ENCODE measurements around the gene CDH4. TPM values are rescaled to one million over a fixed set of nuclear protein-coding genes. Genes with fewer than 3 reads are reported as not detected.

CDH4 gene
- total and polyA plus RNA-seq, 4 donors = 5.8 to 24.1 (median 17.1) TPM

DNA sequence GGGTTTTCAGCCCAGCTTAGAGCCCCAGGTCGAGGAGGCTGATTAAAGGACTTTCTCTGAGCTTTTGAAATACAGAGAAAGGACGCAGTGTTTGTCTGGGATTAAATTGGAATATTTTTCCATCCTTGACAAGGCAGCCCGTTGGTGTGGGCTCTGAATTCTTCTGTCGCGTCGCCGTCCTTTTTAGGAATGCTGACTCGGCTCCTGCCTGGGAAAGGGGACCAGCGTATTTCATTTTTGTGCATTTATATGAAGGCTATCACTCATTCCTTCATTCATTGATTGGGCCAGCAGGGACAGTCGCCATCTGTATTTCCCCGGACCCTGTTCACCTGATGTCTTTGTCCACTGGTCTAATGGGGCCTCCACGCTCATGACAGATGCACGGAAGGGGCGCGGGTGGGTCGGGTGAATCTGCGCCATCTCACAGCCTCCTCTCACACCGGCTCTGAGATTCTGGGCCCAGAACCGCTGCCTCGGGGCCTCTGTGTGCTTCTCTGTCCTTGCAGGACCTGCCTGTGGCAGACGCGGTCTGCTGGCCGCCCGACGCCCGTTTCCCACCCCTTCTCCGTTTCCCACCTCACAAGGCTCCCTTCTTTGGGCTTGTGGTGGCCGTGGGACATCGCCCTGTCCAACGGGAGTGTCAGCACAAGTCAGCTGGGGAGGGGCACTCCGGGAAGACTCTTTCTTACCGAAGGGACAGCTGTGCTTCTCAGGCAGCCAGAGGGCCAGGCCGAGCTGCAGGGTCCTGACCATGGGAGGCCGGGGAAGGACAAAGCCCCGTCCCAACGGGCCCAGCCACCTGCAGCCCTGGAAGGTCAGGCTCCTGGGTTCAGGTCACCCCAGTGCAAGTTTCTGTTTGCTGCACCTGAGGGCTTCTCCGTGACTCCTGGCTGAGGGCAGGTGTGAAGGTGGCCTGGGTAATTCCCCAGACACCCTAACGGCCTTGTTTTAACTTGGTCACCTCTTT, 656.3 kb downstream of the CDH4 start:
- WGBS (ENCODE audit: insufficient coverage) = 76% methylated on average over 31 of the region's 38 CpGs
- H3K4me1 ChIP-seq (ENCODE audit: control insufficient read depth, insufficient read depth, low read length) = no peaks in the 10 kb centered on the region

DNA sequence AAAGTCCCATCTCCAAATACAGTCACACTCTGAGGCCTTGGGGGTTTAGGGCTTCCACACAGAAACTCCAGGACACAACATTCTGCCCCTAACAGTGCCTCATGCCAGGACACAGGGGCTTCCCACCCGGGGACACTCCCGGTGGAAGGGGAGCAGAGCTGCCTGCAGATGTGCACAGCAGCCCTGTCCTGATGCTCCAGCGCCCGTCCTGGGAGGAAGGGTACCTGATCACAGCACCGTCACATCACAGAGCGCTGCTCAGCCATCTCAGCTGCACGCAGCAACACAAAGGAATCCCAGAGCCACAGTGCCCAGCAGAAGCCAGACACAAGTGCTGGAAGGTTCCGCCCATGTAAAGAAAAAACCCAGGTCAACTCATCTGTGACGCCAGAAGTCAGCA, 657.0 kb downstream of the CDH4 start:
- H3K36me3 ChIP-seq (ENCODE audit: control insufficient read depth, insufficient read depth, low read length) = peaks cover 20% of the 10 kb centered on the region
- H3K4me3 ChIP-seq (ENCODE audit: low read depth, low read length) = no peak overlapping the region
- H3K27ac ChIP-seq (ENCODE audit: low read depth, low read length) = no peak overlapping the region
- no peaks in the 10 kb centered on the region for H3K27me3 ChIP-seq (ENCODE audit: control insufficient read depth, insufficient read depth, low read length)
- H3K4me1 ChIP-seq (ENCODE audit: control insufficient read depth, insufficient read depth, low read length) = no peaks in the 10 kb centered on the region
- H3K9me3 ChIP-seq (ENCODE audit: control insufficient read depth, insufficient read depth, low read length) = peaks cover 1% of the 10 kb centered on the region
- WGBS (ENCODE audit: insufficient coverage) = 79% methylated on average over 9 of the region's 9 CpGs
- DNase-seq (ENCODE audit: low read depth in 4 of 6, low spot score in 6 of 6) = no peak

More for the DNA sequence above, 656.3 kb downstream of the CDH4 start:
- DNase-seq (ENCODE audit: low read depth in 4 of 6, low spot score in 6 of 6) = no peak
- Histone ChIP-seq H3K27ac (ENCODE audit: low read depth, low read length) (no peak overlapping the region), H3K9me3 (ENCODE audit: control insufficient read depth, insufficient read depth, low read length) (peaks cover 1% of the 10 kb centered on the region), H3K27me3 (ENCODE audit: control insufficient read depth, insufficient read depth, low read length) (no peaks in the 10 kb centered on the region), H3K4me3 (ENCODE audit: low read depth, low read length) (no peak overlapping the region), H3K36me3 (ENCODE audit: control insufficient read depth, insufficient read depth, low read length) (peaks cover 20% of the 10 kb centered on the region)

DNA sequence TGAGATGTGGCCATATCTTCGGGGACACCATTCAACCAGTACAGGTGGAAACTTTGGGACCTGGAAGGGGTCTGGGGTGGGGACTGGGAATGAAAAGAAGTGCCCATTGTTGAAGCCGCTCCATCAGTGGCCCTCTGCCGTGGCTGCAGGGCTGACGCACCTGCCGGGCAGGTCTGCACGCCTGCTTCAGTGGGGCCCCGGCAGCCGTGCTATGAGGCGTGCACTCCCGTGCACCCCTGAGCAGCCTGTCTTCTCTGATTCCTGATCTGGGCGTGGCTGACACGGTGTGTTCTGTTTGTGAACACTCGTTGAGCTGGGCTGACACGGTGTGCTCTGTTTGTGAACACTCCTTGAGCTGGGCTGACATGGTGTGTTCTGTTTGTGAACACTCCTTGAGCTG, 657.8 kb downstream of the CDH4 start:
- Histone ChIP-seq H3K4me1 (ENCODE audit: control insufficient read depth, insufficient read depth, low read length) (no peaks in the 10 kb centered on the region), H3K27ac (ENCODE audit: low read depth, low read length) (no peak overlapping the region), H3K9me3 (ENCODE audit: control insufficient read depth, insufficient read depth, low read length) (peaks cover 1% of the 10 kb centered on the region), H3K36me3 (ENCODE audit: control insufficient read depth, insufficient read depth, low read length) (peaks cover 16% of the 10 kb centered on the region), H3K4me3 (ENCODE audit: low read depth, low read length) (no peak overlapping the region), H3K27me3 (ENCODE audit: control insufficient read depth, insufficient read depth, low read length) (no peaks in the 10 kb centered on the region)
- 89% methylated on average over 14 of the region's 14 CpGs for WGBS (ENCODE audit: insufficient coverage)
- no peak for DNase-seq (ENCODE audit: low read depth in 4 of 6, low spot score in 6 of 6)

DNA sequence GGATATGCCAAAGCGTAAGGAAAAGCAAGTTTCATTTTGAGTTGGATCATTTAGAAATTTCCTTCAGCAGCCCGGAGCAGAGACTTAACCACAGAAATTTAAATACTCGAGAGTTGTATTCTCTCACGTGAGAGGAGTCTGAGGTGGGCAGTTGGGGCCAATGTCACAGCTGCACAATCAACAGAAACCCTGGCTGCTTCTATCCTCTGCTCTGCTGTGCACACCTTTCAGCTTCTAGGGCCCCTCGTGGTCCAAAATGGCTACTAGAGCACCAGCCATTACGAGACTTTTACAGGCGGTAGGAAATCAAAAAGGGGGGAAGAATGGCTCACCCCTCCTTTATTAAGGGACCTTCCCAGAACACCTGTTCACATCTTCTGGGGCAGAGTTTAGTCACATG, 659.8 kb downstream of the CDH4 start:
- no peak for DNase-seq (ENCODE audit: low read depth in 4 of 6, low spot score in 6 of 6)
- H3K27me3 ChIP-seq (ENCODE audit: control insufficient read depth, insufficient read depth, low read length) = no peaks in the 10 kb centered on the region
- H3K4me1 ChIP-seq (ENCODE audit: control insufficient read depth, insufficient read depth, low read length) = no peaks in the 10 kb centered on the region
- no peak overlapping the region for H3K4me3 ChIP-seq (ENCODE audit: low read depth, low read length)
- no peak overlapping the region for H3K27ac ChIP-seq (ENCODE audit: low read depth, low read length)
- H3K36me3 ChIP-seq (ENCODE audit: control insufficient read depth, insufficient read depth, low read length) = peaks cover 11% of the 10 kb centered on the region
- 97% methylated on average over 6 of the region's 7 CpGs for WGBS (ENCODE audit: insufficient coverage)
- H3K9me3 ChIP-seq (ENCODE audit: control insufficient read depth, insufficient read depth, low read length) = peaks cover 1% of the 10 kb centered on the region

DNA sequence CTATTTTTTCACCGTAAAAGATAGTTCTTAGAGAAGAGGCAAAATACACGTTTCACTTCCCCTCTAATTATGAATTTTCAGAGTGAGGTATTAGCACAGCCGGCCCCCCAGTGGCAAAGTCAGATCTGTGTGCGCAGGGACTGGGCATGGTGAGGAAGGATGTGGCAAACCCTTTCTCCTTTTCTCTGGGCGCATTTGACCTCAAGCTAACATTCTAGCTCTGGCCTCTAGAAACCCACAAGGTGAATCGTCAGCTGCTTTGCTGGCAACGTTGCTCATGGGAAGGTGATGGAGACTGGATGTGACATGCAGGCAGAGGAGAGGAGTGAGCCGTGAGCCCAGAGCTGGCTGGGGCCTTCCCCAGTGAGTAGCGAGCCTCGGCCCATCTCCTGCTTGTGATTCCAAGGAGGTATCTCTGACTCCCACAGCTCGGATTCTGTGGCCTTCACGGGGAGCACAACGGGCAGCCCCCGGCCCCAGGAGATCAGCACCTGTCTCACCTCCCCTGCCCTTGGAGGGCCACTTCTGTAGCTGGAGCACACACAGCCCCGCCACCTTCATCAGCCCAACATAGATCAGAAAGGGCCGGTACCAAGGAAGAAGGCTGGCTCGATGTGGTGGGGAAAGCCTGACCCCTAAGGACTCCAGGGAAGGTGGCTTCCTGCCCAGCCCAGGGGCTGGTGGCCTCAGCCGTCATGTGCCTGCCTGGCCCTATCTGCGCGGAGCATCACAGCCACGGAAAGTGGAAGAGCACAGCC, 660.8 kb downstream of the CDH4 start:
- no peak for DNase-seq (ENCODE audit: low read depth in 4 of 6, low spot score in 6 of 6)
- Histone ChIP-seq H3K4me1 (ENCODE audit: control insufficient read depth, insufficient read depth, low read length) (no peaks in the 10 kb centered on the region), H3K27me3 (ENCODE audit: control insufficient read depth, insufficient read depth, low read length) (no peaks in the 10 kb centered on the region), H3K9me3 (ENCODE audit: control insufficient read depth, insufficient read depth, low read length) (peaks cover 1% of the 10 kb centered on the region), H3K4me3 (ENCODE audit: low read depth, low read length) (no peak overlapping the region), H3K36me3 (ENCODE audit: control insufficient read depth, insufficient read depth, low read length) (peaks cover 11% of the 10 kb centered on the region), H3K27ac (ENCODE audit: low read depth, low read length) (no peak overlapping the region)
- 90% methylated on average over 18 of the region's 21 CpGs for WGBS (ENCODE audit: insufficient coverage)

DNA sequence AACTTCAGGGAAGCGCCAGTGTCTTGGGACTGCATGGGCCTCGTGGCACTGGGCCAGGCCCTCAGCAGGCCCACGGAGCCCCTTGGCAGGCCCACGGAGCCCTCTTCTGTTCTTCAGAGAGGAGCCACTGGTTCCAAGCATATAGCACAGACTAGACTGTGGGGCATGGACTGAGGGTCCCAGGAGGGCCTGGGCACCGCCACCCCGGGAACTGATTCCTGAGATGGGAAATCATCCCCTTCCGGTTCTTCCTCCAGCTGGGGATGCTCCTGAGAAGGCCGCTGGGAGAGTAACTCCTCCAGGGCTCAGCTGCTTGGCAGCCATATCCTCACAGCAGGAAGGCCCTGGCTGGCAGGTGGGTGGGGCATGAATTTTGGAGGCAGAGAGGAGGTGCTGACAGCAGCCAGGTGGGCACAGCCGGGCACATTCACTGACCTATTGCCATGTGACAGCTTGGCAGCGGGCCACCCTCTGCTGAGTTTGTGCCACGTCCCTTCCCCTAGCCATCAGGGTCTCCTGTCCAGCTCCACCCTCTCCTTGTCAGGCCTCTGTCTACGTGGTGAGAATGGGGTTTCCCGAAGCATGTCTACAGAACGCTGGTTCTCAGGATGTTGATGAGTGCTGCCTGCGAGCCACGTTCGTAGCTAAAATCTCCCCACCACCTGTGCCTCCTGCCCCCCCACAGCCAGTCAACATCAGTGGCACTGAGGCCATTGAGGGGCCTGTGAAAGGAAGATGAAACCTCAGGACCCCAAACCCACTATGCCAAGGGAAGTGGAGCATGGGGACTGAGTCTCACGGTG, 661.6 kb downstream of the CDH4 start:
- peaks cover 17% of the 10 kb centered on the region for H3K36me3 ChIP-seq (ENCODE audit: control insufficient read depth, insufficient read depth, low read length)
- DNase-seq (ENCODE audit: low read depth in 4 of 6, low spot score in 6 of 6) = no peak
- H3K27me3 ChIP-seq (ENCODE audit: control insufficient read depth, insufficient read depth, low read length) = no peaks in the 10 kb centered on the region
- no peak overlapping the region for H3K4me3 ChIP-seq (ENCODE audit: low read depth, low read length)
- no peak overlapping the region for H3K27ac ChIP-seq (ENCODE audit: low read depth, low read length)
- 77% methylated on average over 8 of the region's 18 CpGs for WGBS (ENCODE audit: insufficient coverage)
- H3K9me3 ChIP-seq (ENCODE audit: control insufficient read depth, insufficient read depth, low read length) = peaks cover 1% of the 10 kb centered on the region
- no peaks in the 10 kb centered on the region for H3K4me1 ChIP-seq (ENCODE audit: control insufficient read depth, insufficient read depth, low read length)

DNA sequence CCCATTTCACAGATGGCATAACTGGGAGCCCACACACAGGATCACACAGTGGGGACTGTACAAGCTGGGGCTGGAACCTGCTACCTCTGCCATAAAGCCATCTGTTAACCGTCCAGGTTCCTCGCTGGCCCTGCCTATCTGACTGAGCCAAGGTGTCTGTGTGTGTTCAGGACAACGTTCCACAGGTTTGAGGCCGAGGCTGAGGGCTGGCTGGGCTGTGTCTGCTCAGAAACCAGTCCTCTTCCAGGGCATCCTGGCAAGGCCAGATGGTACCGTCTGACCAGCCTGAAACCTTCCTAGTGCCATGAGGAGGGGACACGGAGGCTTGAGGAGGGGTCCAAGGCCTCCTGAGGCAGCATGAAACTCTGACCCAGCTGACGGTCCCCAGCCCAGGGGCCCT, 663.0 kb downstream of the CDH4 start:
- Histone ChIP-seq H3K27ac (ENCODE audit: low read depth, low read length) (no peak overlapping the region), H3K4me3 (ENCODE audit: low read depth, low read length) (no peak overlapping the region), H3K27me3 (ENCODE audit: control insufficient read depth, insufficient read depth, low read length) (no peaks in the 10 kb centered on the region), H3K9me3 (ENCODE audit: control insufficient read depth, insufficient read depth, low read length) (peaks cover 1% of the 10 kb centered on the region), H3K4me1 (ENCODE audit: control insufficient read depth, insufficient read depth, low read length) (no peaks in the 10 kb centered on the region), H3K36me3 (ENCODE audit: control insufficient read depth, insufficient read depth, low read length) (peaks cover 15% of the 10 kb centered on the region)
- 73% methylated on average over 7 of the region's 7 CpGs for WGBS (ENCODE audit: insufficient coverage)
- no peak for DNase-seq (ENCODE audit: low read depth in 4 of 6, low spot score in 6 of 6)

DNA sequence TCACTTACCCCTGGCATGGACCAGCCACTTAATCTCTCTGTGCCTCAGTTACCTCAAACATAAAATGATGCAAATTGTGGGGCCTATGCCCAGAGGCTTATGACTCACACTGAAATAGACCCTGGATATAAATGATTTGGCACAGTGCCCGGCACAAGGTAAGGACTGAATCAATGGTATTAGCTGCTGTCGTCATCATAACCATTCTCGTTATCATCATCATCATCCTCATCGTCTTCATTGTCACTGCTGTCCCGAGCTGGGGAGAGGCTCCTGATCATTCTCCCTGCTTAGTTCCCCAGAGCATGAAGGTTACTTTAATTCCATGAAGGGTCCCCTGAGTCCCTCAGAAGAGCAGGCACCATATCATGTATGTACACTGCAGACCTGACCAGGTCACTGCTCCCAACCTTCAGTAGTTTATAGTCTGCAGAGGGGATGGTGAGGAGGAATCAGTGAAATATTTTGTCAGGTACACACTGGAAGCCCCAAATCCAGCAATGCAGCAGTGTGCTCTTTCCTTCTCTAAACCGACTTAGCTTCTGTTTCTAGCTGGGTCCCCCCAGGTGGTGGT, 664.3 kb downstream of the CDH4 start:
- WGBS (ENCODE audit: insufficient coverage) = 90% methylated on average over 5 of the region's 6 CpGs
- Histone ChIP-seq H3K4me1 (ENCODE audit: control insufficient read depth, insufficient read depth, low read length) (no peaks in the 10 kb centered on the region), H3K36me3 (ENCODE audit: control insufficient read depth, insufficient read depth, low read length) (peaks cover 15% of the 10 kb centered on the region), H3K9me3 (ENCODE audit: control insufficient read depth, insufficient read depth, low read length) (no peaks in the 10 kb centered on the region), H3K27ac (ENCODE audit: low read depth, low read length) (no peak overlapping the region), H3K27me3 (ENCODE audit: control insufficient read depth, insufficient read depth, low read length) (no peaks in the 10 kb centered on the region), H3K4me3 (ENCODE audit: low read depth, low read length) (no peak overlapping the region)
- DNase-seq (ENCODE audit: low read depth in 4 of 6, low spot score in 6 of 6) = no peak
